Peyer's patch (tissue), 4 donors: ENCODE results near the gene ACTA1. TPM values are rescaled to one million over a fixed set of nuclear protein-coding genes. Genes with fewer than 3 reads are reported as not detected.
"Not testable (repeated sequence)": the region's sequence is repeated elsewhere in the genome, so short reads cannot be mapped to it uniquely, and the experiment has no call there.

Experiments used
- DNase-seq, 3 donors: peaks; one replicate each; pipeline ENCODE4 v3.0.0-alpha.2; 2017 to 2019
- H3K27ac ChIP-seq, 4 donors: fragments of 200-600 bp; sonication (generic); one replicate each; pipeline ENCODE4 v1.5.1; 2016 to 2019
- H3K27me3 ChIP-seq, 2 donors: fragments of 200-600 bp; sonication (generic); one replicate each; pipeline ENCODE4 v1.5.1; 2019
- H3K36me3 ChIP-seq, 3 donors: fragments of 200-600 bp; sonication (generic); one replicate each; pipeline ENCODE4 v1.5.1; 2016 to 2019
- H3K4me1 ChIP-seq, 4 donors: fragments of 200-600 bp; sonication (generic); one replicate each; pipeline ENCODE4 v1.5.1; 2016 to 2019
- H3K4me3 ChIP-seq, 4 donors: fragments of 200-600 bp; sonication (generic); 1 replicate in 3 of 4; 2 replicates in 1 of 4; pipeline ENCODE4 v1.5.1; 2016 to 2019; ENCODE audit warnings: mild to moderate bottlenecking in 1 of 4
- H3K9me3 ChIP-seq, 4 donors: fragments of 200-600 bp; sonication (generic); one replicate each; pipeline ENCODE4 v1.5.1; 2016 to 2019; ENCODE audit warnings: mild to moderate bottlenecking in 1 of 4
- POLR2A ChIP-seq, 2 donors: fragments of 450-650 bp; IDR thresholded peaks; one replicate each; pipeline ENCODE4 v1.5.1; 2017; ENCODE audit warnings: antibody characterized with exemption in 2 of 2, mild to moderate bottlenecking in 2 of 2, moderate library complexity in 2 of 2
- total RNA-seq, 4 donors: library from RNA; depleted of rRNA; stranded (reverse); fragments of >200 nt; gene quantifications; one replicate each; pipeline ENCODE4 v1.1.0, GENCODE V29; 2016
- TF ChIP-seq, protein P1 (sequence below), 6 experiments: fragments of 450-650 bp in 4 of 6; fragments of 200-600 bp in 2 of 6; sonication (generic) in 1 of 6; IDR thresholded peaks; one replicate each; pipeline ENCODE4 v1.5.1; 2017 to 2019; ENCODE audit warnings: antibody characterized with exemption in 6 of 6, mild to moderate bottlenecking in 3 of 6, moderate library complexity in 1 of 6

ACTA1 gene
- total RNA-seq, 4 donors from 2014 or later: 3.3 TPM; not detected in 3

DNA sequence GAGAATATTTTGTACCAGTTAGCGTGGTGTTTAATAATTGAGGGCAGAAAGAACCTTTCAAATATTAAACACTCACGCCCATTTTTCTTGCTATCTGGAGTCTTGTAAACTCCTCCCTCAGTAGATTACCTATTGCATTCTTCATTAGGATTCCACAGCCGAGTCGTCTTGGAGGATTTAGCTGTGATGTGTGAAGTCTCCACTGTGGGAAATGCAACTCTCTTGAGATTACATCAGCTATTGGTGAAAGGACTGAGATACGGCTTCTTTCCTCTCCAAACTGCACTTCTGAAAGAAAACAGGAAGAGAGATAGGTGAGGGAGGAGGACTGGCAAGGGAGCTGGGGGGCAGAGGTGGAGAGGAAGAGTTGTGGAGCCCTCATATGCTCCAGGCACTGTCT, 36.1 kb downstream of the ACTA1 start:
- Histone ChIP-seq H3K4me3 (no peak overlapping the region), H3K9me3 (no peaks in the 10 kb centered on the region), H3K27me3 (no peaks in the 10 kb centered on the region), H3K27ac (no peak overlapping the region), H3K36me3 (no peaks in the 10 kb centered on the region), H3K4me1 (no peaks in the 10 kb centered on the region)
- DNase-seq: no peak
- TF ChIP-seq, protein P1, sequence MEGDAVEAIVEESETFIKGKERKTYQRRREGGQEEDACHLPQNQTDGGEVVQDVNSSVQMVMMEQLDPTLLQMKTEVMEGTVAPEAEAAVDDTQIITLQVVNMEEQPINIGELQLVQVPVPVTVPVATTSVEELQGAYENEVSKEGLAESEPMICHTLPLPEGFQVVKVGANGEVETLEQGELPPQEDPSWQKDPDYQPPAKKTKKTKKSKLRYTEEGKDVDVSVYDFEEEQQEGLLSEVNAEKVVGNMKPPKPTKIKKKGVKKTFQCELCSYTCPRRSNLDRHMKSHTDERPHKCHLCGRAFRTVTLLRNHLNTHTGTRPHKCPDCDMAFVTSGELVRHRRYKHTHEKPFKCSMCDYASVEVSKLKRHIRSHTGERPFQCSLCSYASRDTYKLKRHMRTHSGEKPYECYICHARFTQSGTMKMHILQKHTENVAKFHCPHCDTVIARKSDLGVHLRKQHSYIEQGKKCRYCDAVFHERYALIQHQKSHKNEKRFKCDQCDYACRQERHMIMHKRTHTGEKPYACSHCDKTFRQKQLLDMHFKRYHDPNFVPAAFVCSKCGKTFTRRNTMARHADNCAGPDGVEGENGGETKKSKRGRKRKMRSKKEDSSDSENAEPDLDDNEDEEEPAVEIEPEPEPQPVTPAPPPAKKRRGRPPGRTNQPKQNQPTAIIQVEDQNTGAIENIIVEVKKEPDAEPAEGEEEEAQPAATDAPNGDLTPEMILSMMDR (IDR thresholded peaks at IDR 0.05): no peak
- no peak for TF ChIP-seq POLR2A (IDR thresholded peaks at IDR 0.05)

DNA sequence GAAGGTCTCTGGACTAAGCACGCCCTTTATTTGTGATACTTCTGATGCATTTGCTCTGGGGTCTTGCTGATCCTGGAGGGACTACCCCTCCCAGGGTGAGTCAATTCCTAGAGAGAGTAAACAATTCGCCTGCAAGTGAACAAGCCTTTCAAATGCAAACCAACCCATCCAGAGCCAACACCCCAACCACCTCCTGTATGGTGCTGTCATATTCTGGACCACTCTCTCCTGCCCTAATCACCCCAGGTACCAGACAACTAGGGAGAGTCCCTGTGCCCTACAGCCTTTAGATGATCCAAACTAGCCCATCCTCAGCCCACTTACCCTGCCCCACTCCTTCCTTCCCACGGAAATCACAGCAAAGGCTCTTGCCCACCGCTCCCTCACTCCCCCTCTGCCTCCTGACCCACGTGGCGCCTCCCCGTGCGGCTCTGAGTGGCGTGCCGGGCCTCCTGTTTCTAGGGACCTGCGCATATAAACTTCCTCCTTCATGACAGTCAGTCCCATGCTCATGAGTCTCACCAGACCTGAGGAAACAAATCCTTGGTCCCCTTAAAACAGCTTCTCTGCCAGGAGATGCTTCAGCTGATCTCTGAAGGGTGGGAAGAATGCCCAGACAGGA, 37.2 kb downstream of the ACTA1 start:
- Histone ChIP-seq H3K27me3 (no peaks in the 10 kb centered on the region), H3K36me3 (no peaks in the 10 kb centered on the region), H3K4me1 (no peaks in the 10 kb centered on the region), H3K27ac (no peak overlapping the region), H3K9me3 (no peaks in the 10 kb centered on the region), H3K4me3 (no peak overlapping the region)
- no peak for TF ChIP-seq POLR2A (IDR thresholded peaks at IDR 0.05)
- TF ChIP-seq, protein P1 (IDR thresholded peaks at IDR 0.05): no peak
- DNase-seq: no peak

DNA sequence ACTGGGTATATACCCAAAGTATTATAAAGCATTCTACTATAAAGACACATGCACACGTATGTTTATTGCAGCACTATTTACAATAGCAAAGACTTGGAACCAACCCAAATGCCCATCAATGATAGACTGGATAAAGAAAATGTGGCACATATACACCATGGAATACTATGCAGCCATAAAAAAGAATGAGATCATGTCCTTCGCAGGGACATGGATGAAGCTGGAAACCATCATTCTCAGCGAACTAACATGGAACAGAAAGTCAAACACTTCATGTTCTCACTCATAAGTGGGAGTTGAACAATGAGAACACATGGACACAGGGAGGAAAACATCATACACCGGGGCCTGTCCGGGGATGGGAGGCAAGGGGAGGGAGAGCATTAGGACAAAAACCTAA, 39.4 kb downstream of the ACTA1 start:
- not testable (repeated sequence) for H3K36me3 ChIP-seq, H3K4me1 ChIP-seq, H3K4me3 ChIP-seq, H3K9me3 ChIP-seq, H3K27ac ChIP-seq, H3K27me3 ChIP-seq, DNase-seq

DNA sequence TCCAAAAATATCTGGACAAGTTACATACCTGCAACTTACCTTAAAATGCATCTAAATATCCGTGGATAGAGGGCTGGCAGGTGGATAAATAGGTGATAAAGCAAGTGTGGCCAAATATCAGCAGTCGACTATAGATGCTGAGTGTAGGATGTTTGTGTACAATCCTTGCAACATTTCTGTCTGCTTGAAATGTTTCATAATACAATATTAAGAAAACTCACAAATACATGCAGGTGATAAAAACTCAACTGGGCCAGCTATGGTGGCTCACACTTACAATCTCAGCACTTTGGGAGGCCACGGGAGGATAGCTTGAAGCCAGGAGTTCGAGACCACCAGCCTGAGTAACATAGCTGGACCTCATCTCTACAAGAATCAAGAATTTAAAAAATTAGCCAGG, 41.0 kb downstream of the ACTA1 start:
- no peaks in the 10 kb centered on the region for H3K9me3 ChIP-seq
- no peaks in the 10 kb centered on the region for H3K4me1 ChIP-seq
- H3K27ac ChIP-seq: no peak overlapping the region
- no peak for DNase-seq
- no peaks in the 10 kb centered on the region for H3K36me3 ChIP-seq
- no peaks in the 10 kb centered on the region for H3K27me3 ChIP-seq
- TF ChIP-seq, protein P1 (IDR thresholded peaks at IDR 0.05): no peak
- no peak for TF ChIP-seq POLR2A (IDR thresholded peaks at IDR 0.05)
- H3K4me3 ChIP-seq: no peak overlapping the region

DNA sequence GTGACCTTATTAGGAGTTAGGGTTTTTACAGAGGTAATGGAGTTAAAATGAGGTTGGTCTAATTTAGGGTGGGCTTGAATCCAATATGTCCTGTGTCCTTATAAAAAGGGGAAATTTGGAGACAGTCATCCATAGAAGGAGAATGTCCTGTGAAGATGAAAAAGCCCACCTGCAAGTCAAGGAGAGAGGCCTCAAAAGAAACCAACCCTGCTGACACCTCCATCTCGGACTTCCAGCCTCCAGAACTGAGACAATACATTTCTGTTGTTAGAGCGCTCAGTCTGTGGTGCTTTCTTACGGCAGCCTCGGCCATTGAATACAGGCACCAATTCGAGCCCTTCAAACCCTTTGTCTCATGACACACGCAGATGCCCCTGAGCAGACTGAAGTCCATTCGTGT, 43.8 kb downstream of the ACTA1 start:
- TF ChIP-seq, protein P1 (IDR thresholded peaks at IDR 0.05): no peak
- TF ChIP-seq POLR2A (IDR thresholded peaks at IDR 0.05): no peak
- no peak for DNase-seq

DNA sequence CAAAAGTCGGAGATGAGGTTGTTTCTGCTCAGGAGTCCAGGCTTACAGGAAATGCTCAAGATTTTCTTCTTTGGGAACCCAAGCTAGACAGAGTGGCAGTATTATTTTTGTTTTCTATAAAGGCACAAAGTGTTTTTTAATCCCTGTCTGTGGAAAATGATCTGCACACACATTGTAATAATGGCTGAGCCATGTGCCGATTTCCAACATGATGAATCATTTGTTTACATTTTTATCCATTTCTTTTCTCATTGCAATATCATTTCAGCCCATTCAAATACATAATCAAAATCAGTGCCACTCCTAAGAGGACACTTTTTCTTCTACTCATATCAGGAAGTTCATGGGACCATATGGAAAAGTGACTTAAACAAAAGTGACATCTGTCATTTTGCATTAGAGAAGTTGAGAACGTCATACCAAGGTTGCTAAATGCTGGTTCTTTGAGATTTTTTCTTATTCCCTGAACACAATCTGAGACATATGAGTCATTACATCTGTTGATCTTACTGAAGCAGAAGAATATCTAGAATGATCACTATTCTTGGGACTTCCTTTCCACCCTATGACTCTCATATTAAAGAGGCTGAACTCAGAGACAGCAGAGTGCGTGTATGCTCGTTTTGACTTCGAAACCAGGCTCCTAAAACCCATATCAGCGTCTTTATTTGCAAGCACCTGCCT, 44.9 kb downstream of the ACTA1 start:
- H3K36me3 ChIP-seq: no peaks in the 10 kb centered on the region
- TF ChIP-seq, protein P1 (IDR thresholded peaks at IDR 0.05): no peak
- no peak for TF ChIP-seq POLR2A (IDR thresholded peaks at IDR 0.05)
- H3K9me3 ChIP-seq: no peaks in the 10 kb centered on the region

More for the DNA sequence above, 43.8 kb downstream of the ACTA1 start:
- Histone ChIP-seq H3K4me1 (no peaks in the 10 kb centered on the region), H3K4me3 (no peak overlapping the region), H3K27me3 (no peaks in the 10 kb centered on the region), H3K27ac (no peak overlapping the region), H3K36me3 (no peaks in the 10 kb centered on the region), H3K9me3 (no peaks in the 10 kb centered on the region)

More for the DNA sequence above, 44.9 kb downstream of the ACTA1 start:
- H3K27me3 ChIP-seq: no peaks in the 10 kb centered on the region
- no peaks in the 10 kb centered on the region for H3K4me1 ChIP-seq
- H3K4me3 ChIP-seq: no peak overlapping the region
- no peak for DNase-seq
- H3K27ac ChIP-seq: no peak overlapping the region
